Endothelial cell of umbilical vein (primary cell): ENCODE data around the gene PRDX5. TPM values are rescaled to one million over a fixed set of nuclear protein-coding genes. Genes with fewer than 3 reads are reported as not detected.

ENCODE experiments used
- BruUV-seq: library from RNA; stranded (reverse); fragments of 400-500 nt; replicated peaks from 2 replicates; lab custom pipeline; 2021; lab: Mats Ljungman, UMichigan
- CTCF ChIA-PET: fragments of 300-600, 350-600 bp; sonication (Branson Sonifier 250); formaldehyde crosslinking; loops from one replicate; lab custom pipeline; 2021; ENCODE audit warnings: antibody characterized with exemption, inconsistent platforms; lab: Charles Lee
- POLR2A ChIA-PET: fragments of 300-600, 350-600 bp; sonication (Branson Sonifier 250); formaldehyde crosslinking; loops from one replicate; lab custom pipeline; 2021; ENCODE audit warnings: antibody characterized with exemption, inconsistent platforms; lab: Charles Lee
- DNase-seq: peaks from one replicate; pipeline ENCODE4 v3.0.0-alpha.2; 2011; ENCODE audit warnings: low read depth, low spot score
- FAIRE-seq: peaks from 2 replicates; lab custom pipeline; 2011; peaks lifted over from hg19 to GRCh38; lab: Jason Lieb, UNC
- H2AFZ ChIP-seq: 2 replicates; pipeline ENCODE4 v1.6.0; 2012; ENCODE audit warnings: low read depth, low read length, control low read depth, inconsistent platforms
- H3K27ac ChIP-seq: 2 replicates; pipeline ENCODE4 v1.5.1; 2011; ENCODE audit warnings: low read depth, mild to moderate bottlenecking, control low read depth, low read length, moderate library complexity; ENCODE audit not compliant: insufficient read depth
- H3K27me3 ChIP-seq, 2 experiments: 2 replicates each; pipeline versions ENCODE4 v1.6.0 to v1.6.1; 2011; ENCODE audit warnings: low read length in 2 of 2, mixed read lengths in 1 of 2; ENCODE audit not compliant: control insufficient read depth in 2 of 2, insufficient read depth in 2 of 2
- H3K36me3 ChIP-seq, 2 experiments: 2 replicates in 1 of 2; 3 replicates in 1 of 2; pipeline ENCODE4 v1.5.1; 2011; ENCODE audit warnings: low read length in 2 of 2, mild to moderate bottlenecking in 1 of 2, moderate library complexity in 1 of 2; ENCODE audit not compliant: control insufficient read depth in 2 of 2, insufficient read depth in 2 of 2; ENCODE audit errors: extremely low read depth in 1 of 2
- H3K4me1 ChIP-seq: 3 replicates; pipeline ENCODE4 v1.5.1; 2011; ENCODE audit warnings: mild to moderate bottlenecking, low read length; ENCODE audit not compliant: control insufficient read depth, insufficient read depth; ENCODE audit errors: extremely low read depth
- H3K4me2 ChIP-seq: 2 replicates; pipeline ENCODE4 v1.6.1; 2011; ENCODE audit warnings: low read length, control low read depth, mixed read lengths; ENCODE audit not compliant: insufficient read depth
- H3K4me3 ChIP-seq, 3 experiments: fragments of 200-600 bp in 1 of 3; sonication (generic), shearing (Covaris generic) in 1 of 3; replicated peaks in 1 of 3; 2 replicates each; pipeline ENCODE4 v1.5.1; 2011 to 2016; ENCODE audit warnings: control low read depth in 3 of 3, low read length in 3 of 3, mild to moderate bottlenecking in 2 of 3, inconsistent platforms in 1 of 3, low read depth in 1 of 3, moderate library complexity in 1 of 3; ENCODE audit not compliant: insufficient read depth in 1 of 3
- H3K79me2 ChIP-seq: 2 replicates; pipeline ENCODE4 v1.6.0; 2012; ENCODE audit warnings: low read length, inconsistent platforms; ENCODE audit not compliant: control insufficient read depth, insufficient read depth
- H3K9ac ChIP-seq: replicated peaks from 2 replicates; pipeline ENCODE3; 2011; ENCODE audit warnings: low read length, control low read depth; ENCODE audit not compliant: insufficient read depth; ENCODE audit errors: extremely low read depth
- H3K9me1 ChIP-seq: replicated peaks from 3 replicates; pipeline ENCODE4 v1.6.0; 2011; ENCODE audit warnings: mild to moderate bottlenecking, low read length; ENCODE audit not compliant: control insufficient read depth, insufficient read depth; ENCODE audit errors: extremely low read depth
- H3K9me3 ChIP-seq: replicated peaks from 2 replicates; pipeline ENCODE4 v1.5.1; 2012; ENCODE audit warnings: low read length, inconsistent platforms; ENCODE audit not compliant: control insufficient read depth, insufficient read depth
- H4K20me1 ChIP-seq: replicated peaks from 2 replicates; pipeline ENCODE3; 2011; ENCODE audit warnings: mild to moderate bottlenecking, low read length; ENCODE audit not compliant: control insufficient read depth, insufficient read depth; ENCODE audit errors: extremely low read depth
- CTCF ChIP-seq, 2 donors: IDR thresholded peaks; 1 replicate in 1 of 2; 2 replicates in 1 of 2; pipeline ENCODE4 v1.5.1; 2011; ENCODE audit warnings: low read length in 2 of 2, mild to moderate bottlenecking in 2 of 2, moderate library complexity in 2 of 2, control low read depth in 1 of 2, inconsistent platforms in 1 of 2, low read depth in 1 of 2; ENCODE audit not compliant: insufficient read depth in 1 of 2; ENCODE audit errors: extremely low read depth in 1 of 2
- EZH2 ChIP-seq: IDR thresholded peaks from 2 replicates; pipeline ENCODE4 v1.6.1; 2012; ENCODE audit warnings: borderline replicate concordance, low read depth, mild to moderate bottlenecking, moderate library complexity, low read length, inconsistent platforms; ENCODE audit not compliant: severe bottlenecking
- FOS ChIP-seq: IDR thresholded peaks from 2 replicates; pipeline ENCODE4 v1.6.1; 2011; ENCODE audit warnings: mild to moderate bottlenecking, low read length, moderate library complexity, borderline replicate concordance; ENCODE audit not compliant: insufficient read depth
- JUN ChIP-seq: IDR thresholded peaks from 2 replicates; pipeline ENCODE4 v1.6.1; 2011; ENCODE audit warnings: borderline replicate concordance, low read depth; ENCODE audit not compliant: insufficient read length, insufficient read depth
- POLR2A ChIP-seq: IDR thresholded peaks from 2 replicates; pipeline ENCODE4 v1.6.1; 2012; ENCODE audit warnings: low read depth, mild to moderate bottlenecking, control low read depth, low read length
- dilution Hi-C: fragments of 300-500 bp; cut with MboI; formaldehyde crosslinking; loops from one replicate; pipeline ENCODE4 v1.15.0; 2019; ENCODE audit warnings: low sequenced_read_pairs; ENCODE audit not compliant: extremely low pct_ligation_motif_present
- intact Hi-C: fragments of 100-400 bp; cut with micrococcal nuclease; formaldehyde crosslinking; loops from one replicate; pipeline ENCODE4 v1.10.0; 2022
- polyA plus RNA-seq, 4 experiments: library from polyadenylated mRNA; depleted of rRNA in 3 of 4; stranded (reverse) in 3 of 4; unstranded in 1 of 4; fragments of >200 nt; gene quantifications; 2 replicates each; pipeline versions ENCODE4 v1.2.1 to v1.2.3, GENCODE V29; 2011 to 2012; ENCODE audit warnings: missing spikeins in 1 of 4
- total RNA-seq: library from RNA; stranded (reverse); gene quantifications from 2 replicates; pipeline ENCODE4 v1.2.3, GENCODE V29; 2021

Gene PRDX5
- total and polyA plus RNA-seq, 2 donors (not counting 3 experiments of a cell fraction or from before 2014, with no cell fraction given): 199 to 709 TPM

- H3K4me3 ChIP-seq: no peak overlapping the region
- H3K9ac ChIP-seq: no peak overlapping the region
- ChIA-PET CTCF (interaction anchor here (1.0 to 3.2 kb wide), 2 partner anchors 9 to 84 kb away, joined by 3 to 19 read pairs; no protein-coding TSS in a partner anchor), POLR2A (no interaction called here)
- H3K27me3 ChIP-seq: no peaks in the 10 kb centered on the region
- H2AFZ ChIP-seq: no peak overlapping the region
- H3K4me2 ChIP-seq: no peak overlapping the region
- H4K20me1 ChIP-seq: no peaks in the 10 kb centered on the region
- DNase-seq: no peak
- H3K36me3 ChIP-seq: peaks cover 5 to 29% of the 10 kb centered on the region in 2 experiments
- intact Hi-C loops (no loop called here), dilution Hi-C loops (no loop called here)
- no TSS peak for BruUV-seq
- no peaks in the 10 kb centered on the region for H3K9me3 ChIP-seq
- no peaks in the 10 kb centered on the region for H3K9me1 ChIP-seq
- FAIRE-seq: no peak
- H3K4me1 ChIP-seq: no peaks in the 10 kb centered on the region
- peaks cover 4% of the 10 kb centered on the region for H3K79me2 ChIP-seq
- H3K27ac ChIP-seq: no peak overlapping the region
- TF ChIP-seq POLR2A: no peak
- TF ChIP-seq EZH2: no peak
- no peak for TF ChIP-seq FOS
- no peak for TF ChIP-seq JUN
- no peak for TF ChIP-seq CTCF (IDR thresholded peaks at IDR 0.05; ENCODE audit: extremely low read depth in 1 of 2, insufficient read depth in 1 of 2, low read depth in 1 of 2, low read length in 2 of 2)
Observed at GRCh38 chr11:64364911-64365310, 47.0 kb downstream of the PRDX5 start.

GRCh38 chr11:64366751-64367150 is 48.8 kb downstream of the PRDX5 start:
- dilution Hi-C loops (no loop called here), intact Hi-C loops (no loop called here)
- H3K27me3 ChIP-seq: no peaks in the 10 kb centered on the region
- no peak overlapping the region for H3K9ac ChIP-seq
- no peaks in the 10 kb centered on the region for H3K9me1 ChIP-seq
- no peak for TF ChIP-seq JUN
- H3K79me2 ChIP-seq: no peaks in the 10 kb centered on the region
- no peaks in the 10 kb centered on the region for H3K9me3 ChIP-seq
- no peak overlapping the region for H2AFZ ChIP-seq
- peaks cover 5 to 30% of the 10 kb centered on the region in 2 experiments for H3K36me3 ChIP-seq
- no peak overlapping the region for H3K27ac ChIP-seq
- no peak overlapping the region for H3K4me2 ChIP-seq
- DNase-seq (no peak), FAIRE-seq (no peak)
- H3K4me3 ChIP-seq: no peak overlapping the region
- CTCF ChIA-PET: interaction anchor here (3.2 kb wide), 1 partner anchor 11 kb away, joined by 19 read pairs; no protein-coding TSS in a partner anchor
- no peaks in the 10 kb centered on the region for H3K4me1 ChIP-seq
- no peaks in the 10 kb centered on the region for H4K20me1 ChIP-seq
- POLR2A ChIA-PET: interaction anchor here (1.4 kb wide), 1 partner anchor 11 kb away, joined by 11 read pairs; no protein-coding TSS in a partner anchor
- no TSS peak for BruUV-seq
